KOPT-K1 (cell line): ENCODE measurements around the gene XYLT1.

Source experiments
- H3K27ac ChIP-seq: fragments of 200-600 bp; sonication (generic); 2 replicates; pipeline ENCODE4 v1.5.1; 2016; ENCODE audit warnings: antibody characterized with exemption, mild to moderate bottlenecking, low read depth, low read length; ENCODE audit not compliant: poor library complexity, severe bottlenecking
- H3K36me3 ChIP-seq: fragments of 200-600 bp; sonication (generic); 2 replicates; pipeline ENCODE4 v1.5.1; 2017; ENCODE audit warnings: antibody characterized with exemption, mild to moderate bottlenecking, low read length, moderate library complexity; ENCODE audit not compliant: insufficient read depth
- H3K9me3 ChIP-seq: fragments of 200-600 bp; sonication (generic); 2 replicates; pipeline ENCODE4 v1.5.1; 2017; ENCODE audit warnings: antibody characterized with exemption, low read length, mild to moderate bottlenecking; ENCODE audit not compliant: insufficient read depth, poor library complexity, severe bottlenecking

XYLT1 gene

DNA sequence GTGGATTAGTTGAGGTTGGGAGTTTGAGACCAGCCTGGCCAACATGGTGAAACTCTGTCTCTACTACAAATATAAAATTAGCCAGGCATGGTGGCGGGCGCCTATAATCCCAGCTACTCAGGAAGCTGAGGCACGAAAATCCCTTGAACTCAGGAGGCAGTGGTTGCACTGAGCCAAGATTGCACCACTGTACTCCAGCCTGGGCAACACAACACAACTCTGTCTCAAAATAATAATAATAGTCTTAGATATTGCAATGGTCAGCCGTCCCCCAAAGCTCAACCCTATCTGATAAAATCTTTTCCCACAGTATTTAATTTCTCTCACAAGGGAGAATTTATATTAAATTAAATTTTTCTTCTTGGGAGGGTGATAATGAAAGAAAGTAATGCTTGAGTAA is 169.6 kb downstream of the XYLT1 start:
- Histone ChIP-seq H3K36me3 (no peaks in the 10 kb centered on the region), H3K27ac (no peak overlapping the region), H3K9me3 (no peaks in the 10 kb centered on the region)

DNA sequence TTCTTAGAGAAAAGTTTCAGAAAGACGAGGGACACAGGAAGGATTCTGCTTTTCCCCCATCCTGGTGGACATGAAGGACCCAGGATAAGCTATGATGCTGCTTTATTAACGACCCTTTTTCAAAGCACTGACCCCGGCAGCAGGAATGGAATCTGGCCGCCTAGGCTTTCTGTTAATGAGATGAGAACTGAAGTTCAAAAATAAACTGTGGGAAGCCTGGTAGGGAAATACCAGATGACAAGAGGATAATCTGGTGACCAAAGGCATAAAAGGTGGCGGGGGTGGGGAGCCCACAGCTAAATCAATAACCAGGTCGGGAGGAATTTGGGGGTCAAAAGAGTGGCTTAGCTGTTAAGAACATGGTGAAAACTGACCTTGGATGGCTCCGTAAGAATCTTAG is 171.0 kb downstream of the XYLT1 start:
- Histone ChIP-seq H3K27ac (no peak overlapping the region), H3K9me3 (no peaks in the 10 kb centered on the region), H3K36me3 (no peaks in the 10 kb centered on the region)

DNA sequence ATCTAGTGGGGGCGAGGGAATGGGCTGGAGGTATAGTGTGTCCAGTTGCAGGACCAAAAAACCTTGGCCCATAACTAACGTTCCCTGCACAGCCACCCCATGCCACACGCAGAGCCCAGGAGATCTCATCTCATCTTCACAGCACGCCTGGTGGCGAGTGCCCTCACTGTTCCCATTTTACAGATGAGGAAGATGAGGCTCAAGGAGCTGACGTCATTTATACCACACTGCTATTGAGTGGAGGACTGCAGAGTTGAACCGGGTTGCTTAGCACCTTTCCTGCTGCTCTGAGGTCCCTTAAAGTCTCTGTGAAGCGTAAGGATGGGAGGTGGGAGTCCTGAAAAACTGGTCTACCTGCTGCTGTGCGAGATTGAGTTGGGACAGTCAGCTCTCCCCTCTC is 172.5 kb downstream of the XYLT1 start:
- Histone ChIP-seq H3K36me3 (no peaks in the 10 kb centered on the region), H3K9me3 (no peaks in the 10 kb centered on the region), H3K27ac (no peak overlapping the region)

DNA sequence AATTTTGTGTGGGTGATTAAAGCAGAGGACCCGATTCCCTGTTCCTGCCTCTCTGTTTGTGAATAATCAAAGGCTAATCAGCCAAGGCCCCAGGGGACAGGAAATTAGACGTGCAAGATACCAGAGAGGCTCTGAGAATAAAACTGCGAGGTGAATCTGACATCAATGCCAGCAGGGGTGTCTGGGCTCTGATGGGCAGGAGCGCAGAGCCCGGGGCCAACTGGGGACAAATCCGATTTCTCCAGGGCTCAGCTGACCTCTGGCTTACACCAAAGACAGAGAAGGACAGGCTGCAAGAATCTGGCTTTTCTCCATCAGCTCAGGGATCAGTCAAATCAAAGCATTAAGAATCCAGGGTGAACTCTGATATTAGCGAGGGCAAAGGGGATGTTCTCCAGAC is 174.3 kb downstream of the XYLT1 start:
- Histone ChIP-seq H3K9me3 (no peaks in the 10 kb centered on the region), H3K36me3 (no peaks in the 10 kb centered on the region), H3K27ac (no peak overlapping the region)

DNA sequence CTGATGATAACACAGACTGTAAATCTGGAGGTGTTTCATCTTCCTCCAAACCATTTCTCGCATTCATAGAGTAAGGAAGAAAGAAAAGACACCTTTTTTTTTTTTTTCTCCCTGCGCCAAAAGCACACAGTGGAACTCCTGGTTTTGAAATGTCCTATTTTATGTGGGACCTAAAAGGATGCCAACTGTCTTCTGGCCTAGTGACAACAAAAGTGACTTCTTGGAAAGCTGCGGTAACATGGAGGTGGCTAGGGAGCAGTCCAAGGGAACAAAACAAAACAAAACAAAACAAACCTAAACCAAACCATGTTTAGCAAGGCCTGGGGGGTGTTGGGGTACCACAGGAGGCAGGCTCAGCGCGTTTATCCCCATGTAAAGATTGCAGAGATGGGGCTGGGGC is 174.8 kb downstream of the XYLT1 start:
- Histone ChIP-seq H3K27ac (no peak overlapping the region), H3K36me3 (no peaks in the 10 kb centered on the region), H3K9me3 (no peaks in the 10 kb centered on the region)

DNA sequence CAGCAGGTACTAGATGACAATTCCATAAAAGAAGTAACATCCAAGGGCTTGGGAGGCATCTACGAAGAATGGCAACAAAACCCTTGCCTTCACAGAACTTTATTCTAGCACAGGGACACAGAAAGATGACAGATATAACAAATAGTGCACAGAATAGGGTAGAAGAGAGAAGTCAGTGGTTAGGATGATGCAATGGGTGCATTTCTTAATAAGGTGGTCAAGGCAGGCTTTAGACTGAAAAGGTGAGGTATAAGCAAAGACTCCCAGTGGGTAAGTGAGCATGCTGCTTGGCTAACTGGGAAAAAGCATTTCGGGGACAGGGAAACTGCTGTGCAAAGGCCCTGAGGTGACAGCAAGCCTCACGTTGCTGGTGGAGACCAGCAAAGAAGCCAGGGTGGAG is 175.9 kb downstream of the XYLT1 start:
- Histone ChIP-seq H3K27ac (no peak overlapping the region), H3K9me3 (no peaks in the 10 kb centered on the region), H3K36me3 (no peaks in the 10 kb centered on the region)

DNA sequence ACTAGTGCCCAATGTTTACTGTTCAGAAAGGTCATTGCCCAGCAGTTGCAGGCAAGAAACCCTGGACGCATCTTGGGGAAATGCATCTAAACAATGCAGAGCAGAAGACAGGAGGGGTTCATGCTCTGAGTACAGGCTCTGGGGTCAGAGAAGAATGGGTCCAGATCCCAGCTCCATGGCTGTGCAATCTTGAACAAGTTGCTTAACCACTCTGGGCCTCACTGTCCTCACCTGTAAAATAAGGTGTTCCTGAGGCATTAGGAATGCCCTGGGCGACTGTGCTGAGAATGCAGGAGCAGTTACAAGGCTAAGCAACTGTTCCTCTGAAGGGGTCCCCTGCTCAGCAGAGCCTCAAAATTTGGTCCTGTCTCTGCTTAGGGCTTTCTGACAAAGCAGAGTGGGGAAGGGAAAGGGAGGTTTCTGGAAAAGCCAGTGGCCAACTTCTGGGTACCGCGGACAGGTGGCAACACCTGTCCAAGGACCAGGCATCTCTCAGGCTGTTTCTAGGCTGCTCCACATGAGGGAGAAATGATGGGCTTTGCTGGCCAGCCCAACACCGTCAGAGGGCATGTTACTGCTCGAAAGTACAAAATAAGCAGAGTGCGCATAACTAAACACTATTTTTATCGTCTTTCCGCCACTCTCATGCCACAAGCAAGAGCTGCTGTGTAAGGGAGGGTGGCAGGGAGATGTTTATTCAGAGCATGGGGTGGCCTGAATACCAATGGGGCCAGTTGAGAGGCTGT is 176.8 kb downstream of the XYLT1 start:
- H3K9me3 ChIP-seq: no peaks in the 10 kb centered on the region
- no peaks in the 10 kb centered on the region for H3K36me3 ChIP-seq
- H3K27ac ChIP-seq: no peak overlapping the region

DNA sequence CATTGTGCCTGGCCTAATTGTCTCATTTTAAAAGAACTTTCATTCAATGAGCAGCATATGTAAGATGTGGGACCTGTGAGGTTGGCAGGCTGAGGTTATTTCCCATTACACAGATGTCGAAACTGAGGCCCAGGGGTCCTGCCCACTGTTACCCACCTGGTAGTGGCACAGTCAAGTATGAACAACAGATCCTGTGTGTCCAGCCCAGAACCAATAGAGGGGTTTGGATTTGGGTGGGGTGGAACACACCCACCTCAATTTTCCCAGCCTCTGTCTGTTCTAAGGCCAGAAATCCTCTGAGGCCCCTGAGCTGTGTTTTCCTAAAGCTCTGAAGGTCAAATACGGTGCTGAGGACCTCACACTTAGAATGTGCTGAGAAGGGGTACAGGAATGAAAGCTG is 179.5 kb downstream of the XYLT1 start:
- Histone ChIP-seq H3K36me3 (no peaks in the 10 kb centered on the region), H3K27ac (no peak overlapping the region), H3K9me3 (no peaks in the 10 kb centered on the region)

DNA sequence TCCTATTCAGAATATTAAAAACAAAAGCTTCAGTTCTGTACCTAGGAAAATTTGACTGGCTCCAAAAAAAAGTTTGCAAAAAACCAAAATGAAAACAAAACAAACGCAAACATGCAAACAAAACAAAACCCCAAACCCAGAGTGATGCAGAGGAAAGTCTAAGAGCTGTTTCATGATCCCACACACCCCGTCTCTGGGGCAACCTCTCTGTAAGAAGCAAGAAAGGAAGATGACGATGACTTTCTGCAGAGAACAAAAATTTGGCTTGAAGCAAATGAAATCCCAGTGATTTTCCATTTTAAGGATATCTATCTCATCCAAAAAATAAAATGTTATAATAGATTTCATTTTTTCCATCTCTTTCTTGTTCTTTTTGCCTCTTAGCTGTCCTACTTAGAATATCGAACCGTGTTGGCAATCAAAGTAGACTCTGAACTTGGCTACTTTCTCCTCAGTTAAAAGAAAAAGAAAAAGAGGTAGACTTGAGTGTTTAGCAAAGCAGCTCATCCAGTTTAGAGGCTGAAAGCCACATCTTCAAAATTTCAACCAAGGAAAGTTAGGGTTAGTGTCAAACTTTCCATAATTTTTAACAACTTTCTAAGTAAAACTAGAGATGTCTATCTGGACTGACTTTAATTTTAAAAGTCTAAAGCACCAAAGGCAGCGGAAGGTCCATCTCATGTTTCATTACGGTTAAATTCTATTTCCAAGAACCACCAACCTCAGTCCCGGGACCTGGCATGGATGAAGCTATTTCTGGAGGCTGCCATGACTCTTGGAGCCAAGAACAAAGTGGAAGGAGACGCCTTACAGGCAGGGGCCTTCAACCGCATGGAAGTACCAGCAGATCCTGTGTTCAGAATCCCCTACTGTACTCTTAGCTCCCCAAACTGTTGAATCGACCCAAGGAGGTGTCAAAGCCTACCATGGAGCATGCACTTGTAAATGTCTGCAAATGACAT is 180.8 kb downstream of the XYLT1 start:
- no peaks in the 10 kb centered on the region for H3K9me3 ChIP-seq
- H3K27ac ChIP-seq: no peak overlapping the region
- H3K36me3 ChIP-seq: no peaks in the 10 kb centered on the region

DNA sequence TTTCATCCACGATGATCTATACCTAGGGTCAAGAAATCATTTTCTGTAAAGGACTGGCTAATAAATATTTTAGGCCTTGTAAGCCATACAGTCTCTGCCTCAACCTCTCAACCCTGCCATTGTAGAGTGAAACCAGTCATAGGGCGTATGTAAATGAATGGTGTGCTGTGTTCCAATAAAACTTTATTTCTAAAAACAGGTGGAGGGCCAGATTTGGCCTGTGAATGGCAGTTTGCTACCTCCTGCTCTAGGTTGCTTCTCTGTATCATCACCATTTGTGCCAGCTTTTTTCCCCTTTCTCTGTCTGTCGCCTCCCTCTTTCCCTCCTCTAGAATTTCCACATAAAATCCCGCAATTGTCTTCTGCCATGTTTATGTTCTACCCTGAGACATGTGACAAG is 181.7 kb downstream of the XYLT1 start:
- Histone ChIP-seq H3K36me3 (no peaks in the 10 kb centered on the region), H3K27ac (no peak overlapping the region), H3K9me3 (no peaks in the 10 kb centered on the region)

DNA sequence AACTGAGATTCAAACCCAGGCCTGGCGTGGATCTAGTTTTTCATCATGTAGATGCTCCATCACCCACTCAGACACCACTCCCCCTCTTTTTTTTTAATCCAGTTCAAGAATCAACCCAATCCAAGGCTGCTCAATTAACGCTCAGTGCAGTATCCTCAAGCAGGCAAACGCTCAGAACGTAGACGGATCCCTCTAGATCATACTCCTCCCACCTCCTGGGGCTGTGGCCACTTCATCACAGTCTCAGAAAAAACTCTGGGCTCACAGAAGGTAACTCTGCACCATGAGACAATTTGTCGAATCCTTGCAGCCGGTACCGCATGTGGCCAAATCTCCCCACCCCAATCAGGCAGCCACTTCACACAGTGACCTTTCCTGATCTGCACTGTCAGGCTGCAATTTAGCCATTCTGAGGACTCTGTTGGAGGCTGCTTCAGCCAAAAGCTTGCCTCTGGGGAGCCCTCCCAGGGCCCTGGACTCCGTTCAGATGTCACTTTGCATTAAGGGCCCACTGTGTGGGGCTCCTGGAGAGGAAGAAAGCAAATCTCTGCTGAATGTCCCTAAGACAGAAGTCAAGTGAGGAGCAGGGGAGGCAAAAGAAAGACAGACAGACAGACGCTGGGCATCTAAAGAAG is 183.5 kb downstream of the XYLT1 start:
- Histone ChIP-seq H3K9me3 (no peaks in the 10 kb centered on the region), H3K27ac (no peak overlapping the region), H3K36me3 (no peaks in the 10 kb centered on the region)

DNA sequence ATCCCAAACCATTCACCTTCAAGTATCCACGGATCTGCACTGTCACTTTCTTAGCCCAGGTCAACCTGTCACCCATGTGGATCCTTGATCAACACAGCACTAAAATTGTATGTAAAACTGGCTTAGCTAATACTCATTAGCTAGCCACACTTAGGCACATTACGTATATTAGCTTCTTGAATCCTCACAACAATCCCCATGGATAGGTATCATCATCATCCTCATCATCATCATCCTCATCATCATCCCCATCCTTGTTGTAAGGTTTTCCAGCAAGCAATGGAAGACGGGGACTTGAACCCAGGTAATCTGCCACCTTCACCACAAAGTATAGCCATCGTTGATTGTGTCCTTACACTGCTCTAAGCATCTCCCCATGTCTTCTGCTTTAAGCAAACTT is 184.3 kb downstream of the XYLT1 start:
- Histone ChIP-seq H3K36me3 (no peaks in the 10 kb centered on the region), H3K27ac (no peak overlapping the region)

DNA sequence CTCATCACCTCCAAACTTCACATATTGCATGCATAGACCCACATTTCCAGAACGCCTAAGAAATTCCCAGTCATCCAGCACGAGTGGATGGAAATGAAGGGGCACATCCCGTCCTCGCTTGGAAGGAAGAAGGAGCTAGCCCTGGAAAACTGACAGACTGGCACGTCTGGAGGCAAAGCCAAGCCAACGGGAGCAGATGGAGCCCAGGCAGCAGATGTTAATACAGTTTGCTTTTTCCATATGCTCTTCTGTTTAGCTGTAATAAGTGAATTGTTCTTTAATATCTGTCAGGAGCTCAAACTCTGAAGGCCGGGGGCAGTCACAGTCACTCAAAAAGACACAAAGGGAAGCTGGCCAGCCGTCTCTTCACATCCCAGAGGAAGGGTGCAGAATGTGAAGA is 187.7 kb downstream of the XYLT1 start:
- H3K27ac ChIP-seq: no peak overlapping the region

More for the DNA sequence above, 184.3 kb downstream of the XYLT1 start:
- H3K9me3 ChIP-seq: no peaks in the 10 kb centered on the region

DNA sequence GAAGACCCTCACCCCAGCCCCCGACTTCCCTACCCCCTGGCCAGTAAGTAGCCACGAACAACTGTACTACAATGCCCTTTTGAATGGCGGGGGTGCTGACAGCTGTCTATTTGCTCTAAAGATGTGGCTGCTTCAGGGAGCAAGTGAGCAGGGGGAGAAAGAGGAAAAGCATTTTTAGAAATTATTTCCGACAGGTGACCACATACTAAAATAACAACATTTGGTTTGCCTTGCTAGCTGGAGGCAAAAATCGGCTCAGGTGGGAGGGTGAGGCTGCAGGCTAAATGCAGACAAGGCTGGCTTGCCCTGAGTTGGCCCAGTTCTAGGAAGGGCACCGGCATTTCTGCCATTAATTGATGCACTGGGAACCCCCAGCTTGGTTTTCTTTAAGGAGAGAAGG is 188.5 kb downstream of the XYLT1 start:
- H3K27ac ChIP-seq: no peak overlapping the region

More for the DNA sequence above, 187.7 kb downstream of the XYLT1 start:
- Histone ChIP-seq H3K36me3 (no peaks in the 10 kb centered on the region), H3K9me3 (no peaks in the 10 kb centered on the region)

DNA sequence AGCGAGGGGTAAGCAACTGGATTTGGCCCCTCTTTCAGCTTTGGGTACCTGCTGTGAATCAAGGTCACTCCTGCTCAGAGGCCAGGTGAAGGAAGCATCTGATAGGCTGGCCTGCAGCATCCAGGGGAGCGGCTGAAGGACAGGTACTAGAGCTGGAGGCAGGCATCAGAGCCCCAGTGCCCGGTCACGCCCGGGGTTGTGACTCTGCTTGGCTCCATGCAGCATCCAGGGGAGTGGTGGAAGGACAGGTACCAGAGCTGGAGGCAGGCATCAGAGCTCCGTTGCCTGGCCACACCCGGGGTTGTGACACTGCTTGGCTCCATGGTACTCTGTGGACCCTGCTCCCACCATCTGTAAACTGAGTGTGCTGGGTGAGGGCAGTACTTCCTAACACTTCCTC is 189.7 kb downstream of the XYLT1 start:
- Histone ChIP-seq H3K9me3 (no peaks in the 10 kb centered on the region), H3K36me3 (no peaks in the 10 kb centered on the region), H3K27ac (no peak overlapping the region)

More for the DNA sequence above, 188.5 kb downstream of the XYLT1 start:
- Histone ChIP-seq H3K9me3 (no peaks in the 10 kb centered on the region), H3K36me3 (no peaks in the 10 kb centered on the region)
